Mesenteric fat pad (tissue), 1 donor: ENCODE measurements around the gene LRIG1. TPM values are rescaled to one million over a fixed set of nuclear protein-coding genes. Genes with fewer than 3 reads are reported as not detected.

Source experiments
- DNase-seq: peaks from one replicate; pipeline ENCODE4 v3.0.0-alpha.2; 2020; ENCODE audit warnings: low spot score
- total RNA-seq: library from RNA; stranded (reverse); fragmentation: NEBNext Ultra II Directional; extraction: Animal tissue kit (Norgen Biotek cat#: 25700); gene quantifications from one replicate; pipeline ENCODE4 v1.2.1, GENCODE V29; 2021
- donor health status: DM: yes; HTN: yes; CAD: no.

LRIG1 gene
- total RNA-seq, 1 donor from 2014 or later = 25.2 TPM

GRCh38 chr3:66363148-66363547, 137.7 kb downstream of the LRIG1 start:
- no peak for DNase-seq

- DNase-seq = no peak
Observed at GRCh38 chr3:66362541-66362941, 138.3 kb downstream of the LRIG1 start.

GRCh38 chr3:66361356-66361755, 139.5 kb downstream of the LRIG1 start:
- DNase-seq = no peak

GRCh38 chr3:66355997-66356396, 144.8 kb downstream of the LRIG1 start:
- DNase-seq = no peak

GRCh38 chr3:66355394-66355793, 145.4 kb downstream of the LRIG1 start:
- DNase-seq = no peak

GRCh38 chr3:66354001-66354400, 146.8 kb downstream of the LRIG1 start:
- DNase-seq = no peak

- no peak for DNase-seq
Observed at GRCh38 chr3:66353530-66353929, 147.3 kb downstream of the LRIG1 start.

- DNase-seq = no peak
Observed at GRCh38 chr3:66353039-66353438, 147.8 kb downstream of the LRIG1 start.

- DNase-seq = no peak
Observed at GRCh38 chr3:66350601-66351000, 150.2 kb downstream of the LRIG1 start.

GRCh38 chr3:66348704-66349103, 152.1 kb downstream of the LRIG1 start:
- DNase-seq = no peak

- DNase-seq = no peak
Observed at GRCh38 chr3:66344848-66345578, 155.8 kb downstream of the LRIG1 start.

GRCh38 chr3:66344391-66344811, 156.4 kb downstream of the LRIG1 start:
- no peak for DNase-seq

GRCh38 chr3:66342717-66343356, 158.0 kb downstream of the LRIG1 start:
- DNase-seq = no peak

GRCh38 chr3:66338927-66339326, 161.9 kb downstream of the LRIG1 start:
- no peak for DNase-seq

- DNase-seq = no peak
Observed at GRCh38 chr3:66336333-66336766, 164.5 kb downstream of the LRIG1 start.

GRCh38 chr3:66335671-66336070, 165.2 kb downstream of the LRIG1 start:
- no peak for DNase-seq
